Stimulated activated CD4-positive, alpha-beta T cell treated with anti-CD3 and anti-CD28 coated beads, Interleukin-2, amount 100 ng/mL, for 24 hours (primary cell): ENCODE results near the gene TBCB.
A peak's percentile ranks its signal among the peaks of the same experiment; 100 is the strongest.
"Not testable (repeated sequence)": the region's sequence is repeated elsewhere in the genome, so short reads cannot be mapped to it uniquely, and the experiment has no call there.

ENCODE experiments used
- DNase-seq, 2 donors: peaks; one replicate each; pipeline ENCODE4 v3.0.0-alpha.2; 2020

TBCB gene

GRCh38 chr19:36139473-36140303 lies 24.4 kb downstream of the TBCB start, which contains the start of gene CAPNS1:
Gene CAPNS1, plus strand, starts transcription at chr19:36140066. Its CDS starts 946 bp downstream, at chr19:36141012.
- DNase-seq = peak; percentile 92 to 96

- peak; percentile 42 to 58 for DNase-seq
These were observed 25.2 kb downstream of the TBCB start for GRCh38 chr19:36140304-36141038.

GRCh38 chr19:36141039-36141927 lies 26.0 kb downstream of the TBCB start:
- peak; percentile 92 for DNase-seq

GRCh38 chr19:36142046-36142445 lies 26.8 kb downstream of the TBCB start:
- no peak for DNase-seq

- no peak for DNase-seq
These were observed 27.2 kb downstream of the TBCB start for GRCh38 chr19:36142496-36142895.

- DNase-seq = no peak
These were observed 29.4 kb downstream of the TBCB start for GRCh38 chr19:36144624-36145023.

- no peak for DNase-seq
These were observed 34.6 kb downstream of the TBCB start for GRCh38 chr19:36149673-36150406.

GRCh38 chr19:36150586-36150985 lies 35.3 kb downstream of the TBCB start:
- no peak for DNase-seq

GRCh38 chr19:36151144-36152018 lies 36.1 kb downstream of the TBCB start:
- DNase-seq = no peak

- DNase-seq = no peak
These were observed 36.7 kb downstream of the TBCB start for GRCh38 chr19:36152019-36152351.

- DNase-seq = no peak
These were observed 37.3 kb downstream of the TBCB start, which contains the start of gene COX7A1 for GRCh38 chr19:36152352-36153091. Gene COX7A1, minus strand, starts transcription at chr19:36152447. Its CDS starts 40 bp downstream, at chr19:36152407.

GRCh38 chr19:36153126-36153525 lies 37.9 kb downstream of the TBCB start:
- DNase-seq = no peak

GRCh38 chr19:36160821-36161596 lies 45.7 kb downstream of the TBCB start:
- no peak for DNase-seq

- DNase-seq = no peak
These were observed 48.5 kb downstream of the TBCB start for GRCh38 chr19:36163813-36164212.

GRCh38 chr19:36169084-36169760 lies 54.0 kb downstream of the TBCB start:
- DNase-seq = no peak

GRCh38 chr19:36172852-36173251 lies 57.6 kb downstream of the TBCB start:
- no peak for DNase-seq

- not testable (repeated sequence) for DNase-seq
These were observed 58.6 kb downstream of the TBCB start for GRCh38 chr19:36173846-36174245.
